Measurements from ENCODE around the gene CERS6.

- TF ChIP-seq CTCF (IDR thresholded peaks at IDR 0.05) = no peak
- TF ChIP-seq POLR2A (IDR thresholded peaks at IDR 0.05) = no peak
- TF ChIP-seq POLR2AphosphoS5 (IDR thresholded peaks at IDR 0.05) = no peak
Measured at GRCh38 chr2:168662651-168663208, 206.7 kb downstream of the CERS6 start.

Data from transverse colon (tissue), 4 donors.